ENCODE data around the gene FOXD1. TPM values are rescaled to one million over a fixed set of nuclear protein-coding genes. Genes with fewer than 3 reads are reported as not detected.

The FOXD1 gene
- polyA plus RNA-seq, 1 donor (not counting 4 experiments of a cell fraction or from before 2014, with no cell fraction given): 7.0 TPM

DNA sequence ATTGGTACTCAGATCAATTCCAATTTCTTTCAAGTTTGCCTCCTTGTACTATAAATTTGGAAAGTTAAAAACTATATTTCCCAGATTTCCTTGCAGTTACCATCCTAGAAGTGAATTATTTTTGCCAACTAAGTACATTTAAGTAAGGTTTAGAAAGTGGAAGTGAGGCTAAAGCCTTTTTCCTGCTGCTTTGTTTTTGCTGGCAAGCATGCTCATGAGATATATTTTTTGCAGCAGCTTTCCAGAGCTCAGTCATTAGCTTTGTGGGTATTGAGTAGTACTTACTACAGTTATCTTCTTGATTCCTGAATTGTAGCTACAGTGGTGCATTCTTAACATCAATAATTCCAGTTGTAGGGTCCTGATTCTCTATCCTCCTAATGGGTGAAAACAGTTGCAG, 46.1 kb upstream of the FOXD1 start:
- no peak overlapping the region for H3K9ac ChIP-seq (ENCODE audit: control insufficient read depth, extremely low read depth, insufficient read depth, low read length)
- FAIRE-seq (no peak), DNase-seq (ENCODE audit: low read depth, low spot score) (no peak)
- H3K79me2 ChIP-seq (ENCODE audit: control insufficient read depth, insufficient read depth, low read length): peaks cover 15% of the 10 kb centered on the region
- no peaks in the 10 kb centered on the region for H4K20me1 ChIP-seq (ENCODE audit: control insufficient read depth, extremely low read depth, insufficient read depth, low read length)
- TF ChIP-seq, protein P1, sequence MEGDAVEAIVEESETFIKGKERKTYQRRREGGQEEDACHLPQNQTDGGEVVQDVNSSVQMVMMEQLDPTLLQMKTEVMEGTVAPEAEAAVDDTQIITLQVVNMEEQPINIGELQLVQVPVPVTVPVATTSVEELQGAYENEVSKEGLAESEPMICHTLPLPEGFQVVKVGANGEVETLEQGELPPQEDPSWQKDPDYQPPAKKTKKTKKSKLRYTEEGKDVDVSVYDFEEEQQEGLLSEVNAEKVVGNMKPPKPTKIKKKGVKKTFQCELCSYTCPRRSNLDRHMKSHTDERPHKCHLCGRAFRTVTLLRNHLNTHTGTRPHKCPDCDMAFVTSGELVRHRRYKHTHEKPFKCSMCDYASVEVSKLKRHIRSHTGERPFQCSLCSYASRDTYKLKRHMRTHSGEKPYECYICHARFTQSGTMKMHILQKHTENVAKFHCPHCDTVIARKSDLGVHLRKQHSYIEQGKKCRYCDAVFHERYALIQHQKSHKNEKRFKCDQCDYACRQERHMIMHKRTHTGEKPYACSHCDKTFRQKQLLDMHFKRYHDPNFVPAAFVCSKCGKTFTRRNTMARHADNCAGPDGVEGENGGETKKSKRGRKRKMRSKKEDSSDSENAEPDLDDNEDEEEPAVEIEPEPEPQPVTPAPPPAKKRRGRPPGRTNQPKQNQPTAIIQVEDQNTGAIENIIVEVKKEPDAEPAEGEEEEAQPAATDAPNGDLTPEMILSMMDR (optimal IDR thresholded peaks at IDR 0.05 in 1 of 3, IDR thresholded peaks at IDR 0.05 in 1 of 3, conservative IDR thresholded peaks at IDR 0.05 in 1 of 3; ENCODE audit: extremely low read depth in 1 of 3, insufficient read depth in 2 of 3, low read length in 3 of 3): no peak
- no peak for TF ChIP-seq EZH2 (IDR thresholded peaks at IDR 0.05; ENCODE audit: low read length)
- H3K27me3 ChIP-seq (ENCODE audit: control insufficient read depth, extremely low read depth, insufficient read depth, low read length): no peaks in the 10 kb centered on the region
- no peaks in the 10 kb centered on the region for H3K9me1 ChIP-seq (ENCODE audit: control insufficient read depth, extremely low read depth, insufficient read depth, low read length)
- no peak overlapping the region for H3K4me2 ChIP-seq (ENCODE audit: control insufficient read depth, extremely low read depth, insufficient read depth, low read depth, low read length)
- no peak overlapping the region for H2AFZ ChIP-seq (ENCODE audit: control insufficient read depth, low read length)
- peaks cover 0 to 5% of the 10 kb centered on the region in 2 experiments for H3K36me3 ChIP-seq (ENCODE audit: control insufficient read depth in 2 of 2, extremely low read depth in 1 of 2, insufficient read depth in 2 of 2, low read length in 2 of 2)
- H3K4me3 ChIP-seq (ENCODE audit: control insufficient read depth in 2 of 3, extremely low read depth in 1 of 3, insufficient read depth in 2 of 3, low read depth in 1 of 3, low read length in 3 of 3): no peak overlapping the region
- dilution Hi-C loops (cut with MboI; ENCODE audit: extremely low pct_ligation_motif_present, low sequenced_read_pairs): no loop called here
- H3K27ac ChIP-seq (ENCODE audit: control insufficient read depth, insufficient read depth, low read length): no peak overlapping the region
- H3K4me1 ChIP-seq (ENCODE audit: control insufficient read depth, extremely low read depth, insufficient read depth, low read length): peaks cover 10% of the 10 kb centered on the region
- no peaks in the 10 kb centered on the region for H3K9me3 ChIP-seq (ENCODE audit: control insufficient read depth, low read depth, low read length)

DNA sequence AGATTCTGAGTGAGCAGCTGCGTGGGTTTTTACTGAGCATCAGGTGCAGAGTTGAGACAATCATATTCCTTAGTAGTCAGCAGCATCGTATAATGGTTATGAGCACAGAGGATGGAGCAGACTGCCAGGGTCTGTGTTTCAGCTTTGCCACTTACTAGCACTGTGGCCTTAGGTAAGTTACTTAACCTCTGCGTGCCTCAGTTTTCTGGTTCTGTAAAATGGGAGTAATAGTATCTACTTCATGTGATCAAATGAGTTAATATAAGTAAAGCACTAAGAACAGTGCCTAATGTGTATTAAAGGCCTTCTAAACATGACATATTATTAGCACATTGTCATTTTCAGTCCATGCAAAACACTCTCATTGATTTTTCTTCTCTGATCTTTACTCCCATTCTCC, 44.8 kb upstream of the FOXD1 start:
- dilution Hi-C loops (cut with MboI; ENCODE audit: extremely low pct_ligation_motif_present, low sequenced_read_pairs): no loop called here
- DNase-seq (ENCODE audit: low read depth, low spot score) (no peak), FAIRE-seq (no peak)
- no peak overlapping the region for H3K4me3 ChIP-seq (ENCODE audit: control insufficient read depth in 2 of 3, extremely low read depth in 1 of 3, insufficient read depth in 2 of 3, low read depth in 1 of 3, low read length in 3 of 3)
- H3K9me3 ChIP-seq (ENCODE audit: control insufficient read depth, low read depth, low read length): no peaks in the 10 kb centered on the region
- H3K27ac ChIP-seq (ENCODE audit: control insufficient read depth, insufficient read depth, low read length): no peak overlapping the region
- H3K4me1 ChIP-seq (ENCODE audit: control insufficient read depth, extremely low read depth, insufficient read depth, low read length): peaks cover 10% of the 10 kb centered on the region
- H3K79me2 ChIP-seq (ENCODE audit: control insufficient read depth, insufficient read depth, low read length): peaks cover 2% of the 10 kb centered on the region
- H3K4me2 ChIP-seq (ENCODE audit: control insufficient read depth, extremely low read depth, insufficient read depth, low read depth, low read length): no peak overlapping the region
- H4K20me1 ChIP-seq (ENCODE audit: control insufficient read depth, extremely low read depth, insufficient read depth, low read length): no peaks in the 10 kb centered on the region
- no peaks in the 10 kb centered on the region for H3K27me3 ChIP-seq (ENCODE audit: control insufficient read depth, extremely low read depth, insufficient read depth, low read length)
- no peak overlapping the region for H2AFZ ChIP-seq (ENCODE audit: control insufficient read depth, low read length)
- no peaks in the 10 kb centered on the region for H3K9me1 ChIP-seq (ENCODE audit: control insufficient read depth, extremely low read depth, insufficient read depth, low read length)
- no peaks in the 10 kb centered on the region for H3K36me3 ChIP-seq (ENCODE audit: control insufficient read depth in 2 of 2, extremely low read depth in 1 of 2, insufficient read depth in 2 of 2, low read length in 2 of 2)
- no peak overlapping the region for H3K9ac ChIP-seq (ENCODE audit: control insufficient read depth, extremely low read depth, insufficient read depth, low read length)
- TF ChIP-seq, protein P1 (optimal IDR thresholded peaks at IDR 0.05 in 1 of 3, IDR thresholded peaks at IDR 0.05 in 1 of 3, conservative IDR thresholded peaks at IDR 0.05 in 1 of 3; ENCODE audit: extremely low read depth in 1 of 3, insufficient read depth in 2 of 3, low read length in 3 of 3): no peak
- TF ChIP-seq EZH2 (IDR thresholded peaks at IDR 0.05; ENCODE audit: low read length): no peak

Data from keratinocyte (primary cell).